ENCODE results near the gene LMF2.

Gene LMF2

DNA sequence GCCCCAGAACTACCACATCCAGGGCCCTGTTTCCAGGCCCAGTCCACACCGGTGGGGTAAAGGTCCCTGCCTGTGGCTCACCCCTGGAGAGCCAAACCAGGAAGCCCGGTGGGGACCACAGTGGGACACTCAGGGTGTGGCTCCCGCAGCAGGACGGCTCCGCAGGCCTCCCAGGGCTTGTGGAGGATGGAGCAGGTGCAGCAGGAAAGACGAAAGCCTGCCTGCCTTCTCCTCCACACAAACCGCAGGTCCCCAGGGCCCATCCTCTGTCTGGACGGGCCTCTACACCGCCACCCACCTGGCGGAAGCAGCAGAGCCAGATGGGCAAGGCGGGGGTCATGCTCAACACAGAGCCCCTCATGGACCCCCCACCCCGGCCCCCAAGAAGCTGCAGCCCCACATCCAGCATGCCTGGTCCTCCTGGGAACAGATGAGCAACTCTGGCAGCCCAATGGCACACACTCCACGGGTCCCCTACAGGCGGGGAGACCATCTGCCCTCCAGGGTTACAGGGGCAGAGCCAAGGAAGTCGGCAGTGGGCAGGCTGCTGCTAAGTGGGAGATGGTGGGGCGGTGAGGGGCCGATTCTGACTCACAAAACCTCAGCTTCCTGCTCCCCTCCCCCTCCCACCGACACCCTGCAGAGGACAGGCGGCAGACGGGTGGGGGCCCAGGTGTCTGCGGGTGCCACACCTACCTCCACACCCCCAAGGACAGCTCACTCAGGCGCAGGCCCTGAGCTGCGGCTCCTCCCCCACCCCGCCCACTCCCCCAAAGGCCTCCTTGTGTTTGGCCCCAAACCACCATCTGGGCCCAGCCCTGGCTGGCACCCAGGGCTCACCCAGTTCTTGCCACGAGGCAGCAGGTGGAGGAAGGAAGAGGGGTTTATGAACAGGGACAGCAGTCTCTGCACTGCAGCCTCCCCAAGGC lies 37.9 kb downstream of the LMF2 start (continued):
- TF ChIP-seq ZNF768 (tag by site-specific recombination; IDR thresholded peaks at IDR 0.05) (no peak), ZNF214 (tag by site-specific recombination; IDR thresholded peaks at IDR 0.05; ENCODE audit: borderline replicate concordance) (no peak), GLI4 (tag by site-specific recombination; IDR thresholded peaks at IDR 0.05) (no peak), KLF9 (tag by site-specific recombination; IDR thresholded peaks at IDR 0.05; ENCODE audit: low read depth) (peak; percentile 92), ZNF623 (tag by site-specific recombination; IDR thresholded peaks at IDR 0.05) (no peak), ZNF354C (tag by site-specific recombination; IDR thresholded peaks at IDR 0.05; ENCODE audit: borderline replicate concordance, low read depth) (no peak), ZNF843 (tag by site-specific recombination; IDR thresholded peaks at IDR 0.05) (no peak), ZNF155 (tag by site-specific recombination; IDR thresholded peaks at IDR 0.05) (no peak), ZNF174 (tag by site-specific recombination; IDR thresholded peaks at IDR 0.05) (no peak), ZNF146 (tag by site-specific recombination; IDR thresholded peaks at IDR 0.05) (no peak), ZNF514 (tag by site-specific recombination; IDR thresholded peaks at IDR 0.05) (no peak), ZNF394 (tag by site-specific recombination; IDR thresholded peaks at IDR 0.05; ENCODE audit: borderline replicate concordance) (no peak), ZNF138 (tag by site-specific recombination; IDR thresholded peaks at IDR 0.05; ENCODE audit: borderline replicate concordance) (no peak), SP2 (tag by site-specific recombination; IDR thresholded peaks at IDR 0.05) (peak; percentile 26), ZFP37 (tag by site-specific recombination; IDR thresholded peaks at IDR 0.05) (no peak), ZNF266 (tag by site-specific recombination; IDR thresholded peaks at IDR 0.05; ENCODE audit: low read depth) (no peak), ZNF707 (tag by site-specific recombination; IDR thresholded peaks at IDR 0.05) (no peak), ZNF2 (tag by site-specific recombination; IDR thresholded peaks at IDR 0.05) (no peak), ZNF211 (tag by site-specific recombination; IDR thresholded peaks at IDR 0.05; ENCODE audit: low read depth) (no peak), ZNF621 (tag by site-specific recombination; IDR thresholded peaks at IDR 0.05) (no peak)
- TF ChIP-seq, protein P1, sequence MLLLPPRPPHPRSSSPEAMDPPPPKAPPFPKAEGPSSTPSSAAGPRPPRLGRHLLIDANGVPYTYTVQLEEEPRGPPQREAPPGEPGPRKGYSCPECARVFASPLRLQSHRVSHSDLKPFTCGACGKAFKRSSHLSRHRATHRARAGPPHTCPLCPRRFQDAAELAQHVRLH (tag by site-specific recombination; IDR thresholded peaks at IDR 0.05): no peak
- TF ChIP-seq, protein P2, sequence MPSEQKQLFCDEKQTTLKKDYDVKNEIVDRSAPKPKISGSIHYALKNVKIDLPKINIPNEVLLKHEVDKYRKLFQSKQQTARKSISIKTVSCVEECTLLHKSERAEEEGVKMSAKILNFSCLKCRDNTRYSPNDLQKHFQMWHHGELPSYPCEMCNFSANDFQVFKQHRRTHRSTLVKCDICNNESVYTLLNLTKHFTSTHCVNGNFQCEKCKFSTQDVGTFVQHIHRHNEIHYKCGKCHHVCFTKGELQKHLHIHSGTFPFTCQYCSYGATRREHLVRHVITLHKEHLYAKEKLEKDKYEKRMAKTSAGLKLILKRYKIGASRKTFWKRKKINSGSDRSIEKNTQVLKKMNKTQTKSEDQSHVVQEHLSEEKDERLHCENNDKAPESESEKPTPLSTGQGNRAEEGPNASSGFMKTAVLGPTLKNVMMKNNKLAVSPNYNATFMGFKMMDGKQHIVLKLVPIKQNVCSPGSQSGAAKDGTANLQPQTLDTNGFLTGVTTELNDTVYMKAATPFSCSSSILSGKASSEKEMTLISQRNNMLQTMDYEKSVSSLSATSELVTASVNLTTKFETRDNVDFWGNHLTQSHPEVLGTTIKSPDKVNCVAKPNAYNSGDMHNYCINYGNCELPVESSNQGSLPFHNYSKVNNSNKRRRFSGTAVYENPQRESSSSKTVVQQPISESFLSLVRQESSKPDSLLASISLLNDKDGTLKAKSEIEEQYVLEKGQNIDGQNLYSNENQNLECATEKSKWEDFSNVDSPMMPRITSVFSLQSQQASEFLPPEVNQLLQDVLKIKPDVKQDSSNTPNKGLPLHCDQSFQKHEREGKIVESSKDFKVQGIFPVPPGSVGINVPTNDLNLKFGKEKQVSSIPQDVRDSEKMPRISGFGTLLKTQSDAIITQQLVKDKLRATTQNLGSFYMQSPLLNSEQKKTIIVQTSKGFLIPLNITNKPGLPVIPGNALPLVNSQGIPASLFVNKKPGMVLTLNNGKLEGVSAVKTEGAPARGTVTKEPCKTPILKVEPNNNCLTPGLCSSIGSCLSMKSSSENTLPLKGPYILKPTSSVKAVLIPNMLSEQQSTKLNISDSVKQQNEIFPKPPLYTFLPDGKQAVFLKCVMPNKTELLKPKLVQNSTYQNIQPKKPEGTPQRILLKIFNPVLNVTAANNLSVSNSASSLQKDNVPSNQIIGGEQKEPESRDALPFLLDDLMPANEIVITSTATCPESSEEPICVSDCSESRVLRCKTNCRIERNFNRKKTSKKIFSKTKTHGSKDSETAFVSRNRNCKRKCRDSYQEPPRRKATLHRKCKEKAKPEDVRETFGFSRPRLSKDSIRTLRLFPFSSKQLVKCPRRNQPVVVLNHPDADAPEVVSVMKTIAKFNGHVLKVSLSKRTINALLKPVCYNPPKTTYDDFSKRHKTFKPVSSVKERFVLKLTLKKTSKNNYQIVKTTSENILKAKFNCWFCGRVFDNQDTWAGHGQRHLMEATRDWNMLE (tag by site-specific recombination; conservative IDR thresholded peaks at IDR 0.05; ENCODE audit: low read depth): no peak
- TF ChIP-seq, protein P3, sequence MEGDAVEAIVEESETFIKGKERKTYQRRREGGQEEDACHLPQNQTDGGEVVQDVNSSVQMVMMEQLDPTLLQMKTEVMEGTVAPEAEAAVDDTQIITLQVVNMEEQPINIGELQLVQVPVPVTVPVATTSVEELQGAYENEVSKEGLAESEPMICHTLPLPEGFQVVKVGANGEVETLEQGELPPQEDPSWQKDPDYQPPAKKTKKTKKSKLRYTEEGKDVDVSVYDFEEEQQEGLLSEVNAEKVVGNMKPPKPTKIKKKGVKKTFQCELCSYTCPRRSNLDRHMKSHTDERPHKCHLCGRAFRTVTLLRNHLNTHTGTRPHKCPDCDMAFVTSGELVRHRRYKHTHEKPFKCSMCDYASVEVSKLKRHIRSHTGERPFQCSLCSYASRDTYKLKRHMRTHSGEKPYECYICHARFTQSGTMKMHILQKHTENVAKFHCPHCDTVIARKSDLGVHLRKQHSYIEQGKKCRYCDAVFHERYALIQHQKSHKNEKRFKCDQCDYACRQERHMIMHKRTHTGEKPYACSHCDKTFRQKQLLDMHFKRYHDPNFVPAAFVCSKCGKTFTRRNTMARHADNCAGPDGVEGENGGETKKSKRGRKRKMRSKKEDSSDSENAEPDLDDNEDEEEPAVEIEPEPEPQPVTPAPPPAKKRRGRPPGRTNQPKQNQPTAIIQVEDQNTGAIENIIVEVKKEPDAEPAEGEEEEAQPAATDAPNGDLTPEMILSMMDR (tag by site-specific recombination; IDR thresholded peaks at IDR 0.05): no peak
- TF ChIP-seq, protein P4, sequence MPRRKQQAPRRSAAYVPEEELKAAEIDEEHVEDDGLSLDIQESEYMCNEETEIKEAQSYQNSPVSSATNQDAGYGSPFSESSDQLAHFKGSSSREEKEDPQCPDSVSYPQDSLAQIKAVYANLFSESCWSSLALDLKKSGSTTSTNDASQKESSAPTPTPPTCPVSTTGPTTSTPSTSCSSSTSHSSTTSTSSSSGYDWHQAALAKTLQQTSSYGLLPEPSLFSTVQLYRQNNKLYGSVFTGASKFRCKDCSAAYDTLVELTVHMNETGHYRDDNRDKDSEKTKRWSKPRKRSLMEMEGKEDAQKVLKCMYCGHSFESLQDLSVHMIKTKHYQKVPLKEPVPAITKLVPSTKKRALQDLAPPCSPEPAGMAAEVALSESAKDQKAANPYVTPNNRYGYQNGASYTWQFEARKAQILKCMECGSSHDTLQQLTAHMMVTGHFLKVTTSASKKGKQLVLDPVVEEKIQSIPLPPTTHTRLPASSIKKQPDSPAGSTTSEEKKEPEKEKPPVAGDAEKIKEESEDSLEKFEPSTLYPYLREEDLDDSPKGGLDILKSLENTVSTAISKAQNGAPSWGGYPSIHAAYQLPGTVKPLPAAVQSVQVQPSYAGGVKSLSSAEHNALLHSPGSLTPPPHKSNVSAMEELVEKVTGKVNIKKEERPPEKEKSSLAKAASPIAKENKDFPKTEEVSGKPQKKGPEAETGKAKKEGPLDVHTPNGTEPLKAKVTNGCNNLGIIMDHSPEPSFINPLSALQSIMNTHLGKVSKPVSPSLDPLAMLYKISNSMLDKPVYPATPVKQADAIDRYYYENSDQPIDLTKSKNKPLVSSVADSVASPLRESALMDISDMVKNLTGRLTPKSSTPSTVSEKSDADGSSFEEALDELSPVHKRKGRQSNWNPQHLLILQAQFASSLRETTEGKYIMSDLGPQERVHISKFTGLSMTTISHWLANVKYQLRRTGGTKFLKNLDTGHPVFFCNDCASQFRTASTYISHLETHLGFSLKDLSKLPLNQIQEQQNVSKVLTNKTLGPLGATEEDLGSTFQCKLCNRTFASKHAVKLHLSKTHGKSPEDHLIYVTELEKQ (tag by site-specific recombination; IDR thresholded peaks at IDR 0.05; ENCODE audit: borderline replicate concordance): no peak
- TF ChIP-seq, protein P5, sequence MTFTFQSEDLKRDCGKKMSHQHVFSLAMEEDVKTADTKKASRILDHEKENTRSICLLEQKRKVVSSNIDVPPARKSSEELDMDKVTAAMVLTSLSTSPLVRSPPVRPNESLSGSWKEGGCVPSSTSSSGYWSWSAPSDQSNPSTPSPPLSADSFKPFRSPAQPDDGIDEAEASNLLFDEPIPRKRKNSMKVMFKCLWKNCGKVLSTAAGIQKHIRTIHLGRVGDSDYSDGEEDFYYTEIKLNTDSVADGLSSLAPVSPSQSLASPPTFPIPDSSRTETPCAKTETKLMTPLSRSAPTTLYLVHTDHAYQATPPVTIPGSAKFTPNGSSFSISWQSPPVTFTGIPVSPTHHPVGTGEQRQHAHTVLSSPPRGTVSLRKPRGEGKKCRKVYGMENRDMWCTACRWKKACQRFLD (tag by site-specific recombination; IDR thresholded peaks at IDR 0.05): no peak
